Psoas muscle (tissue), 8 donors: ENCODE results near the gene ASTN2. TPM values are rescaled to one million over a fixed set of nuclear protein-coding genes. Genes with fewer than 3 reads are reported as not detected.

Source experiments
- ATAC-seq, 4 donors: fragments of 200-7000 bp; cut with Tn5 transposase; one replicate each; pipeline ENCODE4 v1.9.1; 2020; ENCODE audit warnings: moderate library complexity in 3 of 4, mild to moderate bottlenecking in 2 of 4
- DNase-seq, 2 donors: peaks; one replicate each; pipeline ENCODE4 v3.0.0-alpha.2; 2020
- H3K27ac ChIP-seq: fragments of 200-600 bp; one replicate; pipeline ENCODE4 v1.8.0; 2022
- H3K27me3 ChIP-seq, 3 donors: fragments of 200-600 bp in 1 of 3; one replicate each; pipeline versions ENCODE4 v1.6.1 to v1.8.0; 2013 to 2022; ENCODE audit warnings: low read length in 2 of 3, mild to moderate bottlenecking in 2 of 3, moderate library complexity in 1 of 3; ENCODE audit not compliant: insufficient read depth in 3 of 3
- H3K36me3 ChIP-seq, 2 donors: fragments of 200-600 bp in 1 of 2; one replicate each; pipeline versions ENCODE4 v1.6.1 to v1.8.0; 2013 to 2022; ENCODE audit warnings: low read depth in 1 of 2, mild to moderate bottlenecking in 1 of 2, moderate library complexity in 1 of 2; ENCODE audit not compliant: insufficient read depth in 1 of 2
- H3K4me1 ChIP-seq: fragments of 200-600 bp; one replicate; pipeline ENCODE4 v1.8.0; 2022
- H3K4me3 ChIP-seq: fragments of 200-600 bp; one replicate; pipeline ENCODE4 v1.8.0; 2022; ENCODE audit warnings: mild to moderate bottlenecking
- H3K9me3 ChIP-seq: fragments of 200-600 bp; one replicate; pipeline ENCODE4 v1.8.0; 2022
- WGBS, 3 donors: extraction: QIAGEN DNeasy Blood & Tissue Kit; methylation state at CpG; one replicate each; pipeline versions ENCODE4 v1.1.6 to v1.1.7; 2013; 5-methylcytosine and 5-hydroxymethylcytosine counted together
- intact Hi-C, 2 donors: fragments of 100-400 bp; cut with DNase I; formaldehyde crosslinking; loops; one replicate each; pipeline versions ENCODE4 v1.11.0 to v1.14.2; 2022
- polyA plus RNA-seq, 3 donors: library from polyadenylated mRNA; stranded (reverse); fragments of 200-250 nt; gene quantifications; one replicate each; pipeline ENCODE4 v1.2.3, GENCODE V29; 2013
- total RNA-seq, 4 donors: library from RNA; stranded (reverse); fragmentation: NEBNext Ultra II Directional in 2 of 4; extraction: Animal tissue kit (Norgen Biotek cat#: 25700) in 2 of 4; gene quantifications; one replicate each; pipeline versions ENCODE4 v1.2.1 to v1.2.4, GENCODE V29; 2021 to 2023
- TF ChIP-seq, protein P1 (sequence below): fragments of 200-600 bp; IDR thresholded peaks from one replicate; pipeline ENCODE4 v1.8.0; 2022; ENCODE audit warnings: antibody characterized with exemption
- donor health status: healthy with polysubstance abuse.
- donor health status: DM: no; HTN: no; CAD: no; lungs with moderate emphysema.
- donor health status: Bipolar disorder and iron deficiency.
- donor health status: healthy.
- donor health status: DM: yes; HTN: yes; CAD: no.
- donor health status: DM: no; HTN: no; CAD: no.
- donor health status: DM: no; HTN: no; CAD: no.
- donor health status: DM: yes; HTN: yes; CAD: no.

Gene ASTN2
- total and polyA plus RNA-seq, 7 donors, result 2.0 to 10.3 (median 3.3) TPM

DNA sequence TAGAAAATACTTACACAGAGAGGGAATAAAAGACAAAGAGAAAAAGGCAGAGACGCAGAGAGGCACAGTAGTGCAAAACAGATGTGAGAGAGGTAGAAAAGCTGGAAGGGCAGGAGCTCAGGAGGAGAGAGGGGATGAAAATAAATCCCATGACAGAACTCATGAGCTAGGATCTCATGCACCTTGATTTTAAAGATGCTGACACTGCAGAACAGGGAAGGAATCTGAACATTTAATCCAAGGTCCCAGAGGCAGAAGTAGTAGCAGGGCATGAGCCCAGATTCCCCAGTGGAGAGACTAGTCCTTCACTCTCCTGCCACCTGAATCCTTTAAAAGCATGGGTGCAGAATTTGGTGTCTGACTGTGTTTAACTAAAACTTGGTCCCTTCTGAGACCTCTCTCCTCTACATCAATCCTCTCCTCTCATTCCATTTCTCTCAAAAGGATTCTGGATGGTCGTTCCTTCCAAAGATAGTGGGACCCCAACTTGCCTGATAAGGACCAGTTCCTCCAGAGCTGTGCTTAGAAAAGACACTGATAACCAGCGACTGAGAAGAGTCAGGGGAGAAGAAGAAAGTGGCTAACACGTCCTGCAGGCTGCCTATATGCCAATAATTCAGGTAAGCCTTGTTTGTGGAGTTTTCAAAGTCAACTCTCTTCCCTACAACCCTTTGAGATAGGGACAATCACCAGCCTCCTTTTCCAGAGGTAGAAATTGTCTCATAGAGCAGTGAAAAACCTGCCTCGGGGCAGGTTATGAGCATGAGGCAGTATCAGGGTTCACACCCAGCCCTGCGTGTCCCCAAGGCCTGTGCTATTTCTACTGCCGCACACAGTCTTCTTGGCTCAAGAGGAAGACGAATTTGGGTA is 931.0 kb downstream of the ASTN2 start:
- no peaks in the 10 kb centered on the region for H3K4me1 ChIP-seq
- peaks cover 0 to 15% of the 10 kb centered on the region in 2 donors for H3K36me3 ChIP-seq
- WGBS, 3 donors, result 79 to 85% (median 85%) methylated on average over 8 of the region's 8 CpGs
- no peaks in the 10 kb centered on the region for H3K9me3 ChIP-seq
- no peak overlapping the region for H3K27ac ChIP-seq
- ATAC-seq (no peak), DNase-seq (no peak)
- no peaks in the 10 kb centered on the region for H3K27me3 ChIP-seq
- TF ChIP-seq, protein P1, sequence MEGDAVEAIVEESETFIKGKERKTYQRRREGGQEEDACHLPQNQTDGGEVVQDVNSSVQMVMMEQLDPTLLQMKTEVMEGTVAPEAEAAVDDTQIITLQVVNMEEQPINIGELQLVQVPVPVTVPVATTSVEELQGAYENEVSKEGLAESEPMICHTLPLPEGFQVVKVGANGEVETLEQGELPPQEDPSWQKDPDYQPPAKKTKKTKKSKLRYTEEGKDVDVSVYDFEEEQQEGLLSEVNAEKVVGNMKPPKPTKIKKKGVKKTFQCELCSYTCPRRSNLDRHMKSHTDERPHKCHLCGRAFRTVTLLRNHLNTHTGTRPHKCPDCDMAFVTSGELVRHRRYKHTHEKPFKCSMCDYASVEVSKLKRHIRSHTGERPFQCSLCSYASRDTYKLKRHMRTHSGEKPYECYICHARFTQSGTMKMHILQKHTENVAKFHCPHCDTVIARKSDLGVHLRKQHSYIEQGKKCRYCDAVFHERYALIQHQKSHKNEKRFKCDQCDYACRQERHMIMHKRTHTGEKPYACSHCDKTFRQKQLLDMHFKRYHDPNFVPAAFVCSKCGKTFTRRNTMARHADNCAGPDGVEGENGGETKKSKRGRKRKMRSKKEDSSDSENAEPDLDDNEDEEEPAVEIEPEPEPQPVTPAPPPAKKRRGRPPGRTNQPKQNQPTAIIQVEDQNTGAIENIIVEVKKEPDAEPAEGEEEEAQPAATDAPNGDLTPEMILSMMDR, result no peak
- intact Hi-C loops, result no loop called here
- no peak overlapping the region for H3K4me3 ChIP-seq

DNA sequence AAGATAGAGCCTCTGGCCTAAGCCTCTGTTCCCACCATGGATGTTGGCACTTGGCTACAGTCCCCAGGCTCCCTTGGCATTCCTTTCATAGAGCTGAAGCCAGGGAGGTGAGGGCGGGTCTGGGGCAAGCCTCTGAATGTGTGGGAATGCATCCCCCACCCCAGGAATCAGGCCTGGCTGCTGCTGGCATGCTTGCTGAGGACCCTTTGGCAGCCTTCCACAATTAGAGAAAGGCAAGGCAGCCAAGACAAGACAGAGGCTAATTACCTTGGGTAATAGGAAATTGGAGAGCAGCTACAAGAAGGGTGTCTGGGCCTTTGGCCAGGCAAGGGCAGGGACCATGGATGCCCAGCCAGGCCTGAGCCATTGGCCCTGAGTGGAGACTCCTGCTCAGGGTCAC is 932.1 kb downstream of the ASTN2 start:
- TF ChIP-seq, protein P1, result no peak
- DNase-seq (no peak), ATAC-seq (no peak)
- H3K4me1 ChIP-seq, result no peaks in the 10 kb centered on the region
- no peak overlapping the region for H3K27ac ChIP-seq
- peaks cover 0 to 15% of the 10 kb centered on the region in 2 donors for H3K36me3 ChIP-seq
- WGBS, 3 donors, result 52 to 79% (median 62%) methylated on average over 1 of the region's 1 CpG
- H3K27me3 ChIP-seq, result no peaks in the 10 kb centered on the region
- intact Hi-C loops, result no loop called here
- H3K9me3 ChIP-seq, result no peaks in the 10 kb centered on the region
- no peak overlapping the region for H3K4me3 ChIP-seq

DNA sequence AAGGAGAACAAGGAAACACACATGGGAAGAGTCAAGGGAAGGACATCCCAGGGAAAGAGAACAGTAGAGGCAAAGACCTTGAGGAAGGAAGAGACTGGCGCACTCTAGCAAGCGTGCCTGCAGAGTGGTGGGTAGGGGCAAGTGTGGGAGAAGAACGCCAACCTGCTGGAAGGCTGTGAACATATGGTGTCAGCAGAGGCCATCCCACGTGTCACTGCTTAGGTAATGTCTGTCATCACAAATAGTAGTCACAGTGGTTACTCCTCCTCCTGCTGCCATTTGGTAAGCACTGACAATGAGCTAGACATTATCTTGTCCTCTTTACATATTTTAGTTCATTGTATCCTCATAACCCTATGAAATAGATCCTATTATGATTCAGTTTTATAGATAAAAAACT is 934.2 kb downstream of the ASTN2 start:
- H3K27me3 ChIP-seq, result no peaks in the 10 kb centered on the region
- H3K27ac ChIP-seq, result no peak overlapping the region
- WGBS, 3 donors, result 89 to 92% (median 90%) methylated on average over 4 of the region's 4 CpGs
- H3K4me3 ChIP-seq, result no peak overlapping the region
- intact Hi-C loops, result no loop called here
- H3K9me3 ChIP-seq, result no peaks in the 10 kb centered on the region
- peaks cover 0 to 5% of the 10 kb centered on the region in 2 donors for H3K36me3 ChIP-seq
- no peaks in the 10 kb centered on the region for H3K4me1 ChIP-seq
- ATAC-seq, result no peak
- TF ChIP-seq, protein P1, result no peak
- DNase-seq, result no peak

DNA sequence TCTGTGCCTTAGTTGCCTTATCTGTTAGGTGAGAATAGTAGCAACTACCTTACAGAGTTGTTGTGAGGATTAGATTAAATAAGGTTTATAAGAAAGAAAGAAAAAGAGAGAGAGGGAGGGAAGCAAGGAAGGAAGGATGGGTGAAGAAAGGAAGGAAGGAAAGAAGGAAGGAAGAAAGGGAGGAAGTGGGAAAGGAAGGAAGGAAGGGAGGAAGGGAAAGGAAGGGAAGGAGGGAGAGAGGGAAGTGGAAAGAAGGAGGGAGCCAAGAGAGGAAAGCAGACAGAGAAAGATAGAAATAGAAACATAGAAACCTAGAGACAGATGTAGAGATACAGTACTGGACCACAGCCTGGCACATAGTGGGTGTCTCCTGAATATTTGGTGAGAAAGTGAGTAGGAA is 934.9 kb downstream of the ASTN2 start:
- H3K27me3 ChIP-seq, result no peaks in the 10 kb centered on the region
- no peaks in the 10 kb centered on the region for H3K36me3 ChIP-seq
- DNase-seq, result no peak
- intact Hi-C loops, result no loop called here
- H3K4me3 ChIP-seq, result no peak overlapping the region
- no peaks in the 10 kb centered on the region for H3K4me1 ChIP-seq
- H3K9me3 ChIP-seq, result no peaks in the 10 kb centered on the region
- ATAC-seq, result no peak
- no peak overlapping the region for H3K27ac ChIP-seq
- TF ChIP-seq, protein P1, result no peak
